HG02970 (cell line): Measurements from ENCODE around the gene KIF13A.
"Not testable (repeated sequence)": the region's sequence is repeated elsewhere in the genome, so short reads cannot be mapped to it uniquely, and the experiment has no call there.

Experiments used
- ATAC-seq: cut with Tn5 transposase; IDR thresholded peaks from one replicate; pipeline ENCODE4 v1.9.1; 2021; ENCODE audit warnings: mild to moderate bottlenecking, moderate library complexity, moderate number of reproducible peaks; ENCODE audit not compliant: unreplicated experiment, low FRiP score

KIF13A gene

GRCh38 chr6:17999425-17999824 lies 12.0 kb upstream of the KIF13A start:
- no peak for ATAC-seq

- no peak for ATAC-seq
Measured at GRCh38 chr6:17998442-17998841, 11.0 kb upstream of the KIF13A start.

- ATAC-seq, result no peak
Measured at GRCh38 chr6:17998003-17998402, 10.6 kb upstream of the KIF13A start.

- ATAC-seq, result no peak
Measured at GRCh38 chr6:17995414-17995813, 8.0 kb upstream of the KIF13A start.

- no peak for ATAC-seq
Measured at GRCh38 chr6:17994019-17994418, 6.6 kb upstream of the KIF13A start.

- ATAC-seq, result no peak
Measured at GRCh38 chr6:17988422-17988944, 1.0 kb upstream of the KIF13A start.

- ATAC-seq, result peak; percentile 71
Measured at GRCh38 chr6:17987697-17988421, 424 bp upstream of the KIF13A start.

GRCh38 chr6:17986656-17987446 lies 584 bp downstream of the KIF13A start:
- ATAC-seq, result peak; percentile 32

- ATAC-seq, result no peak
Measured at GRCh38 chr6:17985934-17986655, 1.3 kb downstream of the KIF13A start.

- no peak for ATAC-seq
Measured at GRCh38 chr6:17984812-17985670, 2.4 kb downstream of the KIF13A start.

GRCh38 chr6:17984399-17984798 lies 3.0 kb downstream of the KIF13A start:
- no peak for ATAC-seq

GRCh38 chr6:17983730-17984129 lies 3.7 kb downstream of the KIF13A start:
- ATAC-seq, result no peak

GRCh38 chr6:17980329-17980728 lies 7.1 kb downstream of the KIF13A start:
- ATAC-seq, result no peak

GRCh38 chr6:17979479-17979878 lies 8.0 kb downstream of the KIF13A start:
- no peak for ATAC-seq

GRCh38 chr6:17976258-17976657 lies 11.2 kb downstream of the KIF13A start:
- not testable (repeated sequence) for ATAC-seq

- ATAC-seq, result no peak
Measured at GRCh38 chr6:17974570-17975368, 12.7 kb downstream of the KIF13A start.

- no peak for ATAC-seq
Measured at GRCh38 chr6:17972978-17973622, 14.3 kb downstream of the KIF13A start.

GRCh38 chr6:17972074-17972952 lies 15.1 kb downstream of the KIF13A start:
- ATAC-seq, result no peak
